Activated CD4-positive, alpha-beta T cell treated with anti-CD3 and anti-CD28 coated beads for 36 hours (primary cell): ENCODE results near the gene GPA33. TPM values are rescaled to one million over a fixed set of nuclear protein-coding genes. Genes with fewer than 3 reads are reported as not detected.
"Not testable (repeated sequence)": the region's sequence is repeated elsewhere in the genome, so short reads cannot be mapped to it uniquely, and the experiment has no call there.

Experiments
- ATAC-seq: fragments of 200-7000 bp; cut with Tn5 transposase; one replicate; pipeline ENCODE4 v1.10.0; 2021; ENCODE audit warnings: mild to moderate bottlenecking, moderate library complexity
- CTCF ChIA-PET: fragments of 350-600 bp; sonication (Branson Sonifier 250); formaldehyde crosslinking; loops from one replicate; lab custom pipeline; 2021; ENCODE audit warnings: antibody characterized with exemption; lab: Charles Lee
- POLR2A ChIA-PET: fragments of 350-600 bp; sonication (Branson Sonifier 250); formaldehyde crosslinking; loops from one replicate; lab custom pipeline; 2021; ENCODE audit warnings: antibody characterized with exemption, inconsistent platforms; lab: Charles Lee
- DNase-seq: peaks from one replicate; pipeline ENCODE4 v3.0.0-alpha.2; 2020
- H3K27ac Mint-ChIP-seq: one replicate; pipeline ENCODE4 v1.8.0; 2021; ENCODE audit warnings: mixed read lengths
- H3K27me3 Mint-ChIP-seq: one replicate; pipeline ENCODE4 v1.8.0; 2021; ENCODE audit warnings: mixed read lengths
- H3K36me3 Mint-ChIP-seq: one replicate; pipeline ENCODE4 v1.8.0; 2021; ENCODE audit warnings: low read depth, mixed read lengths
- H3K4me1 Mint-ChIP-seq: one replicate; pipeline ENCODE4 v1.8.0; 2021; ENCODE audit warnings: mixed read lengths
- H3K4me3 Mint-ChIP-seq: one replicate; pipeline ENCODE4 v1.8.0; 2021; ENCODE audit warnings: mild to moderate bottlenecking, moderate library complexity, mixed read lengths
- H3K9me3 Mint-ChIP-seq: one replicate; pipeline ENCODE4 v1.8.0; 2021; ENCODE audit warnings: low read depth, mixed read lengths
- intact Hi-C, 2 experiments: fragments of 100-400 bp; cut with DNase I in 1 of 2; cut with micrococcal nuclease in 1 of 2; formaldehyde crosslinking; loops; one replicate each; pipeline versions ENCODE4 v1.14.2 to v1.15.1; 2022 to 2024; cut with DNase I, micrococcal nuclease
- total RNA-seq, 2 experiments: library from RNA; stranded (reverse); gene quantifications; one replicate each; pipeline ENCODE4 v1.2.3, GENCODE V29; 2021

GPA33 gene
- total RNA-seq, 2 experiments from 2014 or later = 0.39 to 0.56 TPM

DNA sequence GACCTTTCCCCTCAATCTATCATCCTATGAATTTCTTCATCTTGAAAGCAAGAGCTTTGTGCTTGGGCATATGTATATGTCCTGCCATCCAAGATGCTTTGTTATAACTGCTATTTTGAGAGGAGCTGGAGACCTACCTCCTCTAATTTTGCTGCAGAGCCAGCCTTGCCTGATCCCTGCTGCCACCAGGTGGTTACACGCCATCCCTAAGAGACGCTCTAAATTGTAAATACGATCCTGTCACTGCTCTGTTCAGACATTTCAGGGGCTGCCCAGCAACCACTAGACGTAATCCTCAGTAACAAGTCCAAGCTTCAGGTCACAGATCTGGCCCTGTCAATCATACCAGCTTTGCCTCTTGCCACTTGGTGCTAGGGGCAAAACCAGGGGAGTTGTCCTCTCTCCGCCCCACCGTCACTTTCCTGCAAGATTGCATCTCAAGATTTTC, 32.9 kb downstream of the GPA33 start:
- intact Hi-C loops = loop anchor here (5.0 kb wide), 2 partner anchors 85 to 220 kb away; partner anchors contain the start of gene POGK (in 1 of the 2)
- POLR2A ChIA-PET = interaction anchor here (0.6 kb wide), 2 partner anchors 147 to 433 kb away, joined by 3 read pairs; no protein-coding TSS in a partner anchor
- DNase-seq (peak; percentile 72), ATAC-seq (peak; percentile 79)
- H3K4me3 Mint-ChIP-seq = no peak overlapping the region
- peaks cover 7% of the 10 kb centered on the region for H3K4me1 Mint-ChIP-seq
- no peaks in the 10 kb centered on the region for H3K27me3 Mint-ChIP-seq
- H3K27ac Mint-ChIP-seq = no peak overlapping the region
- CTCF ChIA-PET = interaction anchor here (0.7 to 11.2 kb wide), 15 partner anchors 10 to 471 kb away, joined by 3 to 541 read pairs (median 4); partner anchors contain the start of gene TADA1
- no peaks in the 10 kb centered on the region for H3K36me3 Mint-ChIP-seq
- H3K9me3 Mint-ChIP-seq = no peaks in the 10 kb centered on the region

DNA sequence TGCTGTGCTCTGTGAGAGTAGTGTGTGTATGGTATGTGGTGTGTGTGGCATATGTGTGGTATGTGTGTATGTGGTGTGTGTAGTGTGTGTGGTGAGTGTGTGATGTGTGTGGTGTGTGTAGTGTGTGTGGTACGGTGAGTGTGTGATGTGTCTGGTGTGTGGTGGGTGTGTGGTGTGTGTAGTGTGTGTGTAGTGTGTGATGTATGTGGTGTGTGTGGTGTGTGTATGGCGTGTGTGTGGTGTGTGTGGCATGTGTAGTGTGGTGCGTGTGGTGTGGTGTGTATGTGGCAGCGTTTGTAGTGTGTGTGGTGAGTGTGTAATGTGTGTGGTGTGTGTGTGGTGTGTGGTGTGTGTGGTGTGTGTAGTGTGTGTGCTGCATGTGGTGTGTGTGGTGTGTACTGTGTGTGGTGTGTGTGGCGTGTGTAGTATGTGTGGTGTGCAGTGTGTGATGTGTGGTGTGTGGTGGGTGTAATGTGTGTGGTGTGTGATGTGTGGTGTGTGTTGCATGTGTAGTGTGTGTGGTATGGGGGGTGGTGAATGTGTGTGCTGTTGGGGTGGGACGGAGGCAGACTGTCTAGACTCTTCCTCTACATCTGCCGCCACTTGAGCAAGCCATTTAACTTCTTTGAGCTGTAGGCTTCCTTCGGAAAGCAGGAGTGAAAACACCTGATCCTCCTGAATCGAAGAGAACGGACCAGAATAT, 33.5 kb downstream of the GPA33 start:
- H3K27me3 Mint-ChIP-seq = no peaks in the 10 kb centered on the region
- no peak overlapping the region for H3K27ac Mint-ChIP-seq
- no peak overlapping the region for H3K4me3 Mint-ChIP-seq
- ChIA-PET POLR2A (no interaction called here), CTCF (interaction anchor here (0.8 to 11.2 kb wide), 14 partner anchors 10 to 471 kb away, joined by 3 to 541 read pairs (median 4); partner anchors contain the start of gene TADA1)
- peak; percentile 21 for ATAC-seq
- DNase-seq = no peak
- intact Hi-C loops = loop anchor here (5.0 kb wide), 2 partner anchors 84 to 219 kb away; partner anchors contain the start of gene POGK (in 1 of the 2)
- H3K9me3 Mint-ChIP-seq = no peaks in the 10 kb centered on the region
- H3K36me3 Mint-ChIP-seq = no peaks in the 10 kb centered on the region
- peaks cover 7% of the 10 kb centered on the region for H3K4me1 Mint-ChIP-seq

- POLR2A ChIA-PET = no interaction called here
- no peak for ATAC-seq
- H3K9me3 Mint-ChIP-seq = no peaks in the 10 kb centered on the region
- no peak overlapping the region for H3K27ac Mint-ChIP-seq
- H3K4me3 Mint-ChIP-seq = no peak overlapping the region
- no peaks in the 10 kb centered on the region for H3K36me3 Mint-ChIP-seq
- peaks cover 7% of the 10 kb centered on the region for H3K4me1 Mint-ChIP-seq
- intact Hi-C loops = loop anchor here (5.0 kb wide), 2 partner anchors 83 to 218 kb away; partner anchors contain the start of gene POGK (in 1 of the 2)
- no peaks in the 10 kb centered on the region for H3K27me3 Mint-ChIP-seq
- no peak for DNase-seq
- CTCF ChIA-PET = interaction anchor here (0.6 to 6.9 kb wide), 3 partner anchors 11 to 237 kb away, joined by 3 to 53 read pairs (median 4); no protein-coding TSS in a partner anchor
Observed at GRCh38 chr1:167054946-167055630, 35.1 kb downstream of the GPA33 start.

DNA sequence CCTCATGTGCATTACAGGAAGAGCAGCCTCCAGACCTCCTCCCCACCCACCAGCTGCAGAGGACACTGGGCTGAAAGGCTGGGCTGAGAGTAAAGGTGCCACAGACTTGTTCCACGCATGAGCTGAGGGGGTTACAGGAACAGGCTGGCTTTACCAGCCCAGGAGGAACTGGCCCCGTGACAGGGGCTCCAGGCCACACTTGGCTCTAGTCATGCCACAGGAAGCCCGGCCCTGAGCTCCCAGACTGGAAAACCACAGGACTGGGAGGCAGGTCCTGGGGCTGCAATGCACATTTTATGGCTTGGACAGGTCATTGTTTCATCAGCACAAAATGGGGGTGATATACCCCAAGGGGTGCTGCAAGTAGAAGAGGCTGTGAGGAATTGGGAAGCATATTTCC, 35.6 kb downstream of the GPA33 start:
- DNase-seq (no peak), ATAC-seq (no peak)
- no peaks in the 10 kb centered on the region for H3K9me3 Mint-ChIP-seq
- POLR2A ChIA-PET = no interaction called here
- no peaks in the 10 kb centered on the region for H3K27me3 Mint-ChIP-seq
- no peaks in the 10 kb centered on the region for H3K36me3 Mint-ChIP-seq
- H3K4me1 Mint-ChIP-seq = peaks cover 7% of the 10 kb centered on the region
- no peak overlapping the region for H3K4me3 Mint-ChIP-seq
- CTCF ChIA-PET = interaction anchor here (0.6 to 6.9 kb wide), 2 partner anchors 144 to 238 kb away, joined by 3 to 53 read pairs; no protein-coding TSS in a partner anchor
- intact Hi-C loops = no loop called here
- no peak overlapping the region for H3K27ac Mint-ChIP-seq

GRCh38 chr1:167052389-167052788, 37.8 kb downstream of the GPA33 start:
- no peaks in the 10 kb centered on the region for H3K27me3 Mint-ChIP-seq
- no peaks in the 10 kb centered on the region for H3K36me3 Mint-ChIP-seq
- no peak for DNase-seq
- no peak overlapping the region for H3K4me3 Mint-ChIP-seq
- ChIA-PET POLR2A (no interaction called here), CTCF (interaction anchor here (1.1 to 6.9 kb wide), 2 partner anchors 8 to 142 kb away, joined by 3 to 53 read pairs; no protein-coding TSS in a partner anchor)
- no peaks in the 10 kb centered on the region for H3K4me1 Mint-ChIP-seq
- intact Hi-C loops = no loop called here
- no peak overlapping the region for H3K27ac Mint-ChIP-seq
- no peak for ATAC-seq
- H3K9me3 Mint-ChIP-seq = no peaks in the 10 kb centered on the region

- no peak overlapping the region for H3K4me3 Mint-ChIP-seq
- no peaks in the 10 kb centered on the region for H3K4me1 Mint-ChIP-seq
- POLR2A ChIA-PET = no interaction called here
- no peaks in the 10 kb centered on the region for H3K9me3 Mint-ChIP-seq
- no peaks in the 10 kb centered on the region for H3K36me3 Mint-ChIP-seq
- H3K27ac Mint-ChIP-seq = no peak overlapping the region
- CTCF ChIA-PET = interaction anchor here (1.1 to 6.9 kb wide), 3 partner anchors 8 to 142 kb away, joined by 3 to 53 read pairs (median 6); no protein-coding TSS in a partner anchor
- no peak for DNase-seq
- intact Hi-C loops = no loop called here
- no peaks in the 10 kb centered on the region for H3K27me3 Mint-ChIP-seq
- no peak for ATAC-seq
Observed at GRCh38 chr1:167051907-167052306, 38.3 kb downstream of the GPA33 start.

- ChIA-PET CTCF (interaction anchor here (0.7 to 2.7 kb wide), 11 partner anchors 9 to 181 kb away, joined by 3 to 19 read pairs (median 4); no protein-coding TSS in a partner anchor), POLR2A (interaction anchor here (0.8 kb wide), 1 partner anchor 659 kb away, joined by 3 read pairs; no protein-coding TSS in a partner anchor)
- no peaks in the 10 kb centered on the region for H3K9me3 Mint-ChIP-seq
- peak overlapping the region; percentile 83 for H3K27ac Mint-ChIP-seq
- intact Hi-C loops = loop anchor here (2.0 to 10.0 kb wide), 4 partner anchors 67 to 559 kb away; partner anchors contain the start of gene ILDR2 (in 2 of the 2)
- DNase-seq (peak; percentile 89), ATAC-seq (peak; percentile 99)
- H3K36me3 Mint-ChIP-seq = no peaks in the 10 kb centered on the region
- H3K4me1 Mint-ChIP-seq = peaks cover 18% of the 10 kb centered on the region
- H3K4me3 Mint-ChIP-seq = peak overlapping the region; percentile 72
- H3K27me3 Mint-ChIP-seq = peaks cover 7% of the 10 kb centered on the region
Observed at GRCh38 chr1:167043752-167044488, 46.3 kb downstream of the GPA33 start.

DNA sequence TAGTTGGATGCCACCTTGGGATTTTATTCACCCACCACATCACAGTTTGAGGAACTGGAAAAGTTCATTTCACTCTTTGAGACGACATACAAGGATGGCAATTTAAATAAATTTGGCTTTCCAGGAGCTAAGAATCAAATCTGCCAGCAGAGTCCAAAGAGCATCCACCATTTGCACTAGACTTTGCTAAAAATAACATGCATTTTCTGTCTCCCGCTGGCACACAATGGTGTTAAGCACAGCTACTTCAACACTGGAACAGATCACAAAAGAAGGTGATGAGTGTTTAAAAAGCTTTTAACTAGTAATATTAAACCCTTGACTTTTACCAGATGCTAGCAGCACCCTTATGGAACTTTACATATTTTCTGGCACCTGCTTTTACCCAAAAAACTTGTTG, 56.5 kb downstream of the GPA33 start:
- no peak overlapping the region for H3K4me3 Mint-ChIP-seq
- H3K36me3 Mint-ChIP-seq = no peaks in the 10 kb centered on the region
- peaks cover 7% of the 10 kb centered on the region for H3K27me3 Mint-ChIP-seq
- H3K9me3 Mint-ChIP-seq = no peaks in the 10 kb centered on the region
- CTCF ChIA-PET = interaction anchor here (0.6 to 1.5 kb wide), 6 partner anchors 25 to 1491 kb away, joined by 3 to 5 read pairs (median 3); no protein-coding TSS in a partner anchor
- no peak for ATAC-seq
- no peaks in the 10 kb centered on the region for H3K4me1 Mint-ChIP-seq
- no peak overlapping the region for H3K27ac Mint-ChIP-seq
- DNase-seq = no peak
- POLR2A ChIA-PET = no interaction called here
- intact Hi-C loops = no loop called here

GRCh38 chr1:167029553-167029952, 60.6 kb downstream of the GPA33 start:
- H3K27ac Mint-ChIP-seq, H3K4me1 Mint-ChIP-seq, H3K36me3 Mint-ChIP-seq, DNase-seq, H3K9me3 Mint-ChIP-seq, ATAC-seq, POLR2A ChIA-PET, H3K4me3 Mint-ChIP-seq, intact Hi-C loops: not testable (repeated sequence)
- peaks cover 27% of the 10 kb centered on the region for H3K27me3 Mint-ChIP-seq
- CTCF ChIA-PET = interaction anchor here (1.1 kb wide), 1 partner anchor 29 kb away, joined by 6 read pairs; no protein-coding TSS in a partner anchor

GRCh38 chr1:167022384-167022783, 67.8 kb downstream of the GPA33 start:
- DNase-seq (no peak), ATAC-seq (no peak)
- no peaks in the 10 kb centered on the region for H3K4me1 Mint-ChIP-seq
- H3K27ac Mint-ChIP-seq = no peak overlapping the region
- intact Hi-C loops = no loop called here
- H3K36me3 Mint-ChIP-seq = no peaks in the 10 kb centered on the region
- H3K4me3 Mint-ChIP-seq = no peak overlapping the region
- ChIA-PET CTCF (no interaction called here), POLR2A (interaction anchor here (0.6 kb wide), 1 partner anchor 41 kb away, joined by 4 read pairs; no protein-coding TSS in a partner anchor)
- H3K9me3 Mint-ChIP-seq = no peaks in the 10 kb centered on the region
- peaks cover 17% of the 10 kb centered on the region for H3K27me3 Mint-ChIP-seq
